Hepatocyte (in vitro differentiated cells): ENCODE results near the gene KCNQ4.

ENCODE experiments used
- CTCF ChIP-seq: fragments of 200-600 bp; sonication (generic); IDR thresholded peaks from 2 replicates; pipeline ENCODE4 v1.5.1; 2016; ENCODE audit warnings: antibody characterized with exemption, mild to moderate bottlenecking; ENCODE audit not compliant: poor library complexity
- EZH2 ChIP-seq: fragments of 200-600 bp; sonication (generic); IDR thresholded peaks from 2 replicates; pipeline ENCODE4 v1.6.1; 2016; ENCODE audit warnings: antibody characterized with exemption, mild to moderate bottlenecking, borderline replicate concordance

DNA sequence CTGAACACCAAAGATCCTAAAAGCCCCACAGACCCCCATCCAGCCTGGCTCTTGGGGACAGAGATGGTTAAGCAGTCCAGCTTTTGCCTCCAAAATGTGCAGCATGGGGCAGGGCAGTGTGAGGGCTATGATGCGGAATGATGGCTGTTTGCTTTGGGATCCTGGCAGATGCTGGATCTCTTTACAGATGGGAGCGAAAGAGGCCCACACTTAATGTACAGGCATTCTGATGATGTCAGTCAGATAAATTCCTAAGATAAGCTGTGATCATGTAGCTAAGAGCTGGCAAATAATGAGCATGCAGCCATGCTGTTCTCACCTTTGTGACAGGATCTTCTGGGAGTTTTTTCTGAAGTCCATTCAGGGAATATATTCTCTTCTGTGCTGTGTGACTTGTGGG, 17.6 kb upstream of the KCNQ4 start:
- no peak for TF ChIP-seq CTCF
- no peak for TF ChIP-seq EZH2
